ENCODE data around the gene TEX53. TPM values are rescaled to one million over a fixed set of nuclear protein-coding genes. Genes with fewer than 3 reads are reported as not detected.

Gene TEX53
- total and polyA plus RNA-seq, 2 of the 8 experiments (the other 6 are each of a cell fraction or from before 2014, with no cell fraction given), result not detected

GRCh38 chr9:114643896-114644295 lies 13.7 kb downstream of the TEX53 start:
- ChIA-PET POLR2A (ENCODE audit: partially characterized antibody) (no interaction called here), CTCF (ENCODE audit: partially characterized antibody) (interaction anchor here (0.6 to 6.0 kb wide), 5 partner anchors 8 to 238 kb away, joined by 3 to 35 read pairs (median 6); no protein-coding TSS in a partner anchor)
- Histone ChIP-seq H4K5ac (ENCODE audit: insufficient read length, low read depth, low read length) (no peak overlapping the region), H3K27me3 (replicated peaks in 1 of 4; ENCODE audit: control insufficient read depth in 3 of 4, extremely low read depth in 1 of 4, insufficient read depth in 3 of 4, low read length in 3 of 4) (no peaks in the 10 kb centered on the region), H3K18ac (ENCODE audit: extremely low read depth, low read length) (no peak overlapping the region), H3K4me3 (ENCODE audit: extremely low read depth in 1 of 4, insufficient read depth in 2 of 4, low read depth in 3 of 4, low read length in 4 of 4) (no peak overlapping the region), H3K79me2 (ENCODE audit: control insufficient read depth in 1 of 2, insufficient read depth in 2 of 2, low read length in 2 of 2) (no peaks in the 10 kb centered on the region), H2BK5ac (ENCODE audit: low read depth, low read length) (no peak overlapping the region), H3K36me3 (ENCODE audit: control insufficient read depth in 2 of 4, insufficient read depth in 4 of 4, low read length in 3 of 4) (peaks cover 0 to 6% (median 0%) of the 10 kb centered on the region in 4 experiments; a peak in 3 of 8 replicates), H3K56ac (replicated peaks; ENCODE audit: insufficient read length, low read depth, low read length) (no peak overlapping the region), H2BK12ac (ENCODE audit: low read depth, low read length) (no peak overlapping the region), H4K8ac (ENCODE audit: extremely low read depth, insufficient read depth, low read length) (no peak overlapping the region), H3K4ac (replicated peaks; ENCODE audit: insufficient read length, low read depth, low read length) (no peak overlapping the region), H3K23ac (ENCODE audit: insufficient read length) (no peak overlapping the region), H3K23me2 (ENCODE audit: low read depth, low read length) (no peaks in the 10 kb centered on the region), H2AFZ (ENCODE audit: low read length) (no peak overlapping the region), H4K91ac (replicated peaks; ENCODE audit: insufficient read length, low read length) (no peak overlapping the region), H2BK120ac (replicated peaks; ENCODE audit: low read depth, low read length) (no peak overlapping the region), H3K14ac (ENCODE audit: insufficient read length) (no peak overlapping the region), H2BK15ac (ENCODE audit: low read length) (no peak overlapping the region), H2AK5ac (ENCODE audit: low read depth, low read length) (no peak overlapping the region), H4K20me1 (replicated peaks in 1 of 2; ENCODE audit: control insufficient read depth in 1 of 2, insufficient read depth in 2 of 2, low read length in 2 of 2) (no peaks in the 10 kb centered on the region), H3K9ac (replicated peaks in 1 of 4; ENCODE audit: extremely low read depth in 1 of 4, low read depth in 3 of 4, low read length in 3 of 4) (no peak overlapping the region), H3K9me3 (ENCODE audit: insufficient read depth in 2 of 2, low read depth in 1 of 2, low read length in 1 of 2) (no peaks in the 10 kb centered on the region), H2BK20ac (ENCODE audit: low read length) (no peak overlapping the region), H3K27ac (ENCODE audit: low read depth, low read length) (no peak overlapping the region), H3K79me1 (ENCODE audit: low read depth, low read length) (no peaks in the 10 kb centered on the region), H3K4me1 (replicated peaks in 1 of 4; ENCODE audit: control insufficient read depth in 3 of 4, insufficient read depth in 4 of 4, low read length in 3 of 4) (no peaks in the 10 kb centered on the region), H3K4me2 (ENCODE audit: insufficient read depth in 1 of 2, low read depth in 2 of 2, low read length in 2 of 2) (no peak overlapping the region)
- FAIRE-seq (no peak), DNase-seq (ENCODE audit: low read depth in 1 of 2, low spot score in 2 of 2) (no peak)
- TF ChIP-seq POLR2A (IDR thresholded peaks at IDR 0.05; ENCODE audit: control extremely low read depth in 1 of 2, low read depth in 2 of 2, low read length in 2 of 2), result no peak
- 97% methylated on average over 5 of the region's 5 CpGs; no CpG with 5 or more reads in 1 of the 2 experiments for WGBS, 2 experiments (ENCODE audit: extremely low coverage in 1 of 2, insufficient coverage in 1 of 2, insufficient read length in 1 of 2, insufficient replicate concordance in 2 of 2, low coverage in 1 of 2, low lambda C conversion rate in 2 of 2, missing lambda C conversion rate in 1 of 2)

Data from H1 (cell line).